T-helper 2 cell treated with Interferon-gamma antibody and Interleukin-4, amounts not matched to agents 100 ng/mL and 5 ng/mL, for 36 hours (primary cell): ENCODE measurements around the gene CA5A. TPM values are rescaled to one million over a fixed set of nuclear protein-coding genes. Genes with fewer than 3 reads are reported as not detected.
"Not testable (repeated sequence)": the region's sequence is repeated elsewhere in the genome, so short reads cannot be mapped to it uniquely, and the experiment has no call there.

Experiments used
- intact Hi-C: fragments of 100-400 bp; cut with micrococcal nuclease; formaldehyde crosslinking; loops from one replicate; pipeline ENCODE4 v1.15.1; 2023
- total RNA-seq: library from RNA; stranded (reverse); gene quantifications from 2 replicates; pipeline ENCODE4 v1.2.3, GENCODE V29; 2022

CA5A gene
- total RNA-seq, 1 donor from 2014 or later, result not detected

DNA sequence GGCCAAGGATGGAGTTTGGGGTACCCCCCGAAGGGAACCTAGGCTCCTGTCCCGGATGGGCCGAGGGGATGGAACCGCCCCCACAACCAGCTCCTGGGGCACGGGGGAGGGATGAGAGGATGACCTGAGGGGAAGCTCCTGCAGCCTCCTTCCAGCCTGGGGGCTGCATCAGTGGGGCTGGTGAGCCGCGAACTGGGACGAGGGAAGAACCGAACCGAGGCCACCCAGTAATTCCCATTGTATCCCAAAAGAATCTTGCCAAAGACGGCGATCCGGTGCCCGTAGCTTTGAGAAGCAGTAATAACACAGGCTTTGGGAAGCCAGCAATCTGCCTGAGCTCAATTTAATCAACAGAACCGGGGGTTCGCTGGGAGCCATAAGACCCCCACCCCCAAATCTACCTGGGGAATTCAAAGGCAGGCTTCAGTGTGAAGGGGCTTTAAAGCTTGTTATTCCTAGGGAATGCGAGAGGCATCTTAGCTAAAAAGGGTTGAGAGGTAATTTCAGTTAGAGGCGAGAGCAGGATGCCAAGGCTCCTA is 66.4 kb downstream of the CA5A start:
- intact Hi-C loops, result loop anchor here (2.0 to 10.0 kb wide), 3 partner anchors 39 to 485 kb away; partner anchors contain the start of genes BANP and FBXO31

DNA sequence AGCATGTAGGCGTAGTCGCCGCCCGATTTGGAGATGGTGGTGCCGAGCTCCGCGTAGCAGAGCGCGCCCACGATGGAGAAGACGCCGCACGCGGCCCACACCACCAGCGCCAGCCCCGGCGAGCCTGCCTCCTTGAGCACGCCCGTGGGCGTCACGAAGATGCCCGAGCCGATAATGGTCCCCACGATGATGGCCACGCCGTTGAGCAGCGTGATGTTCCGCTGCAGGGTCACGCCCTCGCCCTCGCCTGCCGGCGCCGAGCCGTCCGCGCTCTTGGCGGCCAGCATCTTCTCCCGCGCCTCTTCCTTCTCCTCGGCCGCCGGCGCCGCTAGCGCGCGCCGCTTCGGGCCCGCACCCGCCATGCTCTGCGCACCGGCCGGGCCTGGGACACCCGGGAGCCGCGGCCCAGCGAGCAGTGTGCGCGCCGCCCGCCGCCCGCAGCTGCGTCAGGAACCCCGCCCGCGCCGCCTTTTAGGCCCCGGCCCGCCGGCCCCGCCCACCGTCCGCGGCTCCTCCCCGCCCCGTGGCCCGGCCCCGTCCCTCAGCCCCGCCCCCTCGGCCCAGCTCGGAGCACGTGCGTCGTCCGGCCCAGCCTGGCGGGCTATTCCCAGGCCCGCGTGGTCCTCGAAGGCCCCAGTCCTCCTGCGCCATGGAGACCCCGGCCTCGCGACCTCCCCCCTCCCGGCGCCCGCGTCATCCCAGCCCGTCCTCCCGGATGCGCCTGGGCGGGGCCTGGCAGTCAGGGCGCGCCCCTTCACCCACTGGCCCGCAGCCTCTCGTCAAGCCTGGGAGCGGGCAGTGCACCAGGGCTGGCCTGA is 67.1 kb downstream of the CA5A start, which contains the start of gene SLC7A5:
SLC7A5 (minus strand) TSS at position 447 of the 818 bp plus-strand sequence; CDS start at position 362, 85 bp downstream.
- intact Hi-C loops, result loop anchor here (2.0 kb wide), 1 partner anchor 82 kb away; the partner anchor contains the start of gene BANP

DNA sequence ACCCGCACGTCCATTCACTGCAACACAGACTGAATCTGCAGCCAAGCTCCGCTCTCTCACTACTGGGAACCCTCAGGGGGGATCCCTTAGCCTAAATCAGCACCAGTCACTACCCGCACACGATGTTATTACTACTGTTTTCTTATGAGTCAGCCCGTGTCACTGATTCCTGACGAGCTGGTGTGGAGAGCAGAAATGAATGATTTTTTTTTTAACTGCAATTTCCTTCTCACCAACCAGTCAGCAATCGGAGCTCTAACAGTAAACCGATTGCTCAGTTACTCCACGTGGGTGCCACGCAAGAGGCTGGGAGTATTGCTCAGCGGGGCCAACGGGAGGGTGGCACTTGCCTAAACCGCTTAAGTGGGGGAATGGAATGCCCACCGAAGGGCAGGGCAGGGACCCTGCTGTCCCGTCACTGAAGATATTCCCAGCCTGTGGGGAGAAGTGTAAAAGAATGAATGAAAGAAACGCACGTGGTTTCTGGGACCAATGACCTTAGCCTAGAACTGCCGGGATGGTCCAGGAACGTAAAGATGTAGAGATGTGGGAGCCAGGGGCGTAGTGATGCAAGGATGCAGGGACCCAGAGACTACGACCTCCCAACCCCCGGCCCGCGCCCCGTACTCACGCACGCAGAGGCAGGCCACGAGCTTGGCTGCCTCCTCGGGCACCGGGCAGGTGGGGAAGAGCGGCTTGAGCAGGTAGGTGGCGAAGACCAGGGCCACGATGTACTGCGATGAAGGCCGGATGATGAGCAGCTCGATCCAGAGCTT is 67.9 kb downstream of the CA5A start:
- intact Hi-C loops, result loop anchor here (2.0 kb wide), 1 partner anchor 82 kb away; the partner anchor contains the start of gene BANP

DNA sequence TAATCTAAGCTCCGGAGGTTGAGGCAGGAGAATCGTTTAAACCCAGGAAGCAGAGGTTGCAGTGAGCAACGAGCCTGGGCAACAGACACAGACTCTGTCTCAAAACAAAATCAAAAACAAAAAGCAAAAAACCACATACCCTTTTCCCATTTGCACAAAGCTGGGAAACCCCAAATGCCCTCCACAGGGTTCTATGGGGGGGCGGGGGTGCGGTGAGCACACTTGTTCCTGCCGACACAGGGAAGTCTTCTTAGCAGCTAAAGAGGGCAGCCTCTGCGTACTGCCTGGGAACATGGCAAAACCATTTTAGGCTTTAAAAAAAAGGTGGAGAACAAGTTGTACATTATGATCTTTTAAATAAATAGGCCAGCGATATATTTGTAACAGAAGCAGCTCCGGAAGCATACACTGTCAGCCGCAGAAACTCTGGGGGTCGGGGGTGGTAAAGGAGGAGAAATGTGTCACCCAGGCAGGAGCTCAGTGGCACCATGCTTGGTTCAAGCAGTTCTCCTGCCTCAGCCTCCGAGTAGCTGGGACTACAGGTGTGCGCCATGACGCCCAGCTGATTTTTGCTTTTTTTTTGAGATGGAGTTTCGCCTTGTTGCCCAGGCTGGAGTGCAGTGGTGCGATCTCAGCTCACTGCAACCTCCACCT is 70.3 kb downstream of the CA5A start:
- intact Hi-C loops, result not testable (repeated sequence)

DNA sequence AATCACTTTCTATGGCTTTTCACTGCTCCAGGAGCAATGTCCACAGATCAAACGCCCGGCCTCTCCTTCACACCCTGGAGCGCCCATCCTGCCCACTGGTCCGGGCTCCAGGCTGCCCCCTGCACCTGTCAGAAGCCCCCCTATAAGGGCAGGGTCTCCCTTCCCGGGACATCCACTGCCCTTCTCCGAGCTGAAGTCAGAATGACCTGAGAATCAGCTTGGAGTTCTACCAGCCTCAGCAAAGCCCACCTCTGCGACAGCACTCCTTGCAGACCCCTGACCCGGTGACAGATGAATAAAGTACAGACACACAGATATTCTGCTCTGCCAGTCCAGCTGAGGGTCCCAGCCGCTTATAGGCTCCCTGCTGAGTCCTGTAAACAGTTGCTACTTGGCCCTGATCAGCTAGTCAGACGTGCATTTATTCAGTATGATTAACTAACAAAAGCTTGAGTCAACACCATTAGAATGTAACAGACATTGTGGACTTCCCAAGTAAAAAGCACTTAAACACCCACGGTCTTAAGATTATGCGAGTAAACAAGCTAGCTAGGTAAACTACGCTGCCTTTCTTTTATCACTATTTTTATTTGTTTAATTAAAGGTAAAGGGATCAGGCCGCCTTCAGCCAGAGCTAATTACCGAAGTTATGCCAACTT is 71.9 kb downstream of the CA5A start:
- intact Hi-C loops, result no loop called here

DNA sequence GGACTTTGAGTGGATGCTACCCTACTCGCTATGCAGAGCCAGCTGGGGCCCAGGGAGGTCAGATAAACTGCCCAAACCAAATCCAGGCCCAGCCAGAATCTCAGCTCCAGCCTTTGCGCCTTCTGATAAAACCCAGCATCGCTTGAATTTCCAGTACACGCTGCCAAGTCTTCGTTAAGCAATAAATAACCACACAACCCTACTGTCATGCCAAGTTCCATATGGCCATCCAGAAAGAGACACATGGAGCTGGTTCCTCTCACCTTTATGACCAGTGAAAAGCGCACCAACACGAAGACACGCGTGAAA is 73.0 kb downstream of the CA5A start:
- intact Hi-C loops, result not testable (repeated sequence)

DNA sequence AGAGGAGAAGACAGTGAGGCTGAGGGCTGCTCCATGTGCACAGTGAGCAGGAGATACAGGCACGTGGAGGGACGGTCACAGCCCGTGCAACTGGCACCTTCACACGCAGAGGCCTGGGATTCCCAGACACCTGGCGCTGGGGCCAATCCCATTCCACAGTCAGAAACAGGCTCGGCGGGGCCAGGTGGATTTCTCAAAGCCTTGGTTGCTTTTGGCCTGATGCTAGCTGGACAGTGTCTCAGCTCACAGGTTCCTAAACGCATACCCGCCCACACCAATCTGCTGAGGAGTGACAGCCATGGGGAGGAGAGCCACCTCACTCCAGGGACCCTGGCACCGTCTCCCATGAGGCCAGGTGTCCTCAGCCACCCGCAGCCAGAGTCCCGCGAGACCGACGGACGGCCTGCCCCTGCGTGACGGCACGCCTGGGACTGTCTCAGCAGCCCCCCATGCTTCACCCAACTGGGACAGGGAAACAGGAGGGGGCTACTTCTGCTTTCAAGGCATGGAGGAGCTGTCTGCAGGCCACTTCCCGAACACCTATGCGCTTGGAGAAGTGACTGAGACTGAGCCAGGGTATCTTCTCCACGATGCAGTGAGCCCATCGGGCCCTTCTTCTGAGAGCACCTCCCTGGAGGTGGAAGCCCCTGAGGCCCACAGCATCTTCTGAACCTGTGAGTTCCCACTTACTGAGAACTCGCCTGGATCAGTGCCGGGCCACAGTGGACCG is 73.6 kb downstream of the CA5A start:
- intact Hi-C loops, result not testable (repeated sequence)

DNA sequence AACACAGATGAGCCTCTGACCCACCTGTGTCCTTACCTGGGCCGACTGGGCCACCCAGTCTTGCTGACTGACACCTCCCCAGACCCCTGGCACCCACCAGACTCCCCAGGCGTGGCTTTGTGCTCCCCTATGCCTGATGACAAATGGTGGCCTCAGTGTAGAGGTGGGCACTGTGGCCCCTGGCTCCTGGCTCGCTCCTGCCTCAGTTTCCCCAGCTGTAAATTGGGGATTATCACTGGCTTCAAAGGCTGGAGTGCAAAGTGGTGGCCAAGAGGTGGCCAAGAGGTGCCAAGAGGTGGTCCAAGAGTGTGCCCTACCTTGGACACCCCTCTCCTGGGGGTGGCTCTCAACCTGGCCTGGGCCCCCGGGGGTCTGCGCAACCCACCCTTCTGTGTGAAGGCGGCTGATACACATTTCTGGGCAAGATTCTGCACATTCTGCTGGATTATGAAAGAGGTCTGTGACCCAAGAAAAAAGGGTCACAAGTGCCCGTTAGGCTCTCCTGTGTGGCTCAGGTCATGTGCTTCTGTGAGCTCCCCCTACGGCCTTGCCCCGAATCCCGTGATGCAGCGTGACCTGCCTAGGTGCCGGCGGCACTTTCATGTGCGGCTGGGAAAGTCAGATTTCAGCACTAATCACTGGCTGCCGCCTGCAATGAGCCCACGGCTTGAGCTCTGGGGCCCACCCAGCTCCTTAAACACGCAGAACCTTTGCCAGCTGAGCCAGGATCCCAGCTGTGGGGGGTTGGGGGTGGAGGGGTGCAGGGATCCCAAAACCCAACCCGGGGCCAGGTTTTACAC is 74.8 kb downstream of the CA5A start:
- intact Hi-C loops, result not testable (repeated sequence)

DNA sequence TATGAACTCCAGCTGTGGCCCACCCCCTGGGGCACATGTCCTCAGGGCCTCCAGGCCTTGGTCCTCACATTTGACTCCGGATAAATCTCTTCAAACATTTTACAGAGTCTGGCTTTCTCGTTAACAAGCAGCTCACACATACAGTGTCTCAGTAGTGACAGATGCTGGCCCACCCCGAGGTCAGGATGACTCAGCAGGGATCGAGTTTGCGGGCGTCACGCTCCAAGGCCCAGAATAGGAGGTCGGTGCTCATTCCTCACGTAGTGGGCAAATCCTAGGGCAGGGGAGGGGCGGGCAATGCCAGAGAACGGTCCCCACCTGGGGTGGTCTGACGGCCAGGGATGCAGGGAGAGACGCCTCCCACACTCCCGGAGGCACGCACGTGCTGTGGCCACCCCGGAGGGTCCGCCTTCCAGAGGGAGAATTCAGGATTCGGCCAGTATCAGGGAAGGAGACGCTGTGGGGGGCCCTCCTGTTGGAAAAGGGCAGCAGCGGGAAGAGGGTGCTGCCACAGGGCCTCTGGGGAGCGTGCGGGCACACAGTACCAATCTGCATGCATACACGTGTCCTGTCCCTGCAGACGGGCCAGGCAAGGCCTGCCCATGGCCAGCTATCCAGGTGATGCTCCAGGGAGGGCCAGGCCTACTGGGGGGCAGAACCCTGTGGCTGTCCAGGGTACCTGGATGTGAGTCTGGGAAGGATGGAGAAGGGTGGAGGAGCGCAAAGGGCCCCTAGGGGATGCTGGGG is 75.6 kb downstream of the CA5A start:
- intact Hi-C loops, result no loop called here

DNA sequence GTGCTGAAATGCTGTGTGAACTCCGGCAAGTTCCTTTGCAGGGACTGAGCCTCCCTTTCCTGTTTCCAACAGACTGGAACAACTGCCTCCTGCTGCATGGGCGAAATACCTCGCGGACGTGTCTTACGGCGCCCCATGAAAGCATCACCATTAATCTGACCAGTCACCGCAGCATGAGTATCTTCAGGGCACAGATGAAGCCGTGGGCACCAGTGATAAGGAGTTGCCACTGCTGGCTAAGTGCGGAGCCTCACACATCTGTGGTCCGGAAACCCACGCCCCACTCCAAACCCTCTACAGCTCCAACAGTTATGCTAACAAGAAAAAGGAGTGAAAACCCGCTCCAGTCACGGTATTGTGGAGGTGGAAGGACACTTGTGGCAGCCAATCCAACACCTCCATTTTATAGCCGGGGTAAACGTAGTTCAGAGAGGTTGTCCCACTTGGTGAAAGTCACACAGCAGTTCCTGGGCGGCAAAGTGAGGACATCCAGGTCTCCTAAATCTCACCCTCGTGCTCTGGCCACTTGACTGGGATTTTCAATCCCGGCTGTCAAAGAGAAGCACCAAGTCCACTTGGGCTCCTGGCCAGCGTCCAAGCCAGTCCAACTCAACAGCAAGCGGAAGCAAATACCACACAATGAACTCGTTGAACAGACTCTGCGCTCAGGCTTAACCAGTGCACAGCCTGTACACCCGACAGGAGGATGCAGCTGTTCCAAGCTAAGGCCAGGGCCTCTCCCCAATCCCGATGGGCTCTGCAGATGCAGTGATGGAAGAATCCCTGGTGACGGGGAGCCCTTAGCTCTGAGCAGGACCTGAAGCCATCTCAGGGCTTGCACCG is 78.0 kb downstream of the CA5A start:
- intact Hi-C loops, result not testable (repeated sequence)

DNA sequence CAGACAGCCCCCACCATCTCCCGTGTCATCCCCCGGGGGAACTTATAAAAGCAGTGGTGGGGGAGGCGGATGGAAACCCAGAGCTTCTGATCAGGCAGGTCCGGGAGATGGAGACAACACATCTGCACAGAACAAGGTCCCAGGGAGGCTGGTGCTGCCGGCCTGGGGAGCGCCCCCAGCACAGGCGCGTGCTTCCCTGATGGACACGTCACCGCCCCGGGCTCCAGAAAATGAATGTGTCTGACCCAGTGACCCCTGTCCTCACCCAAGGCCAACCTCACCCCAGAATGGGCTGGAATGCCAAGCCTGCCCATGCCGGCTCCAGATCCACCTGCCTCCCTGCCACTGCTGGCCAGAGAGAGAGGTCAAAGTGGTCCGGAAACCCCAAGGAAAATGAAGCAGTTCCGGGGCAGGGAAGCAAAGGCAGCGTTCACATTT is 79.5 kb downstream of the CA5A start:
- intact Hi-C loops, result no loop called here

DNA sequence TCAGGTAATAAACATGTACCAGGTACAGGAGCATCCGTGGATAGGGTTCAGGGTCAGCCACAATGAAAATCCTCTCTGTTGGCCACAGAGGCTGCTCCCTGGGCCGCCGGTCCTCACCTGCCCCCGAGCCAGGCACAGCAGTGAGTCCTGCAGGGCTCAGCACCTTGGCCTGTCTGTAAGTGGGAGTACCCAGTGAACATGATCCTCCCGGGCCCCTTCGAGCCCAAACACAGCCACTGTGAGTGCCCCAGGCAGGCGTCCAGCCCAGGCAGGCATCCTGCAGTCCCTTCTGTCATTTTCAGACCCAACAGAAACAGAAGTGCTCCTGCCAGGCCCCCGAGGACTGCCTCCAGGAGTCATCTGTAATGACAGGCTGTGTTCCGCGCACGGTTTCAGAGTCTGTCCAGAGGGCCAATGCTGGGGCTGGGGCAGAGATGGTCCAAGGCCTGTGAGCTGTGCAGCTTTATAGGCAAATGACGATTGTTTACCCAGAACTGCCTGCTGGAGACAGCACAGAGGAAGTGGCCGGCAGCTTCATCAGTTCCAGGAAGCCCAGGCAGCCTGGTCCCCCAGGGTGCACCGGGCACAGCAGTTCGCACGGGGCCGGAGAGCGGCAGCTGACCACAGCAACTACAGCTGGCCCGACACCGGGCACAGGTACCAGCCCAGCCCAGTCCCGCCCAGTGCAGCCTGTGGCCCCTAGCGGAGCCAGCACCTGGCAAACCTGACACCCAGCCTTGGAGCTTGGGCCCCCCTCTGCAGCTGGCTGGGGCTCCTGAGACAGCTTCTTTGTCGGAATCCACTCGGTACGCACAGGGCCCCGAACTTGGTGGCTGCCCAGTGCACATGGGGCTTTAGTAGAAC is 80.2 kb downstream of the CA5A start:
- intact Hi-C loops, result no loop called here

DNA sequence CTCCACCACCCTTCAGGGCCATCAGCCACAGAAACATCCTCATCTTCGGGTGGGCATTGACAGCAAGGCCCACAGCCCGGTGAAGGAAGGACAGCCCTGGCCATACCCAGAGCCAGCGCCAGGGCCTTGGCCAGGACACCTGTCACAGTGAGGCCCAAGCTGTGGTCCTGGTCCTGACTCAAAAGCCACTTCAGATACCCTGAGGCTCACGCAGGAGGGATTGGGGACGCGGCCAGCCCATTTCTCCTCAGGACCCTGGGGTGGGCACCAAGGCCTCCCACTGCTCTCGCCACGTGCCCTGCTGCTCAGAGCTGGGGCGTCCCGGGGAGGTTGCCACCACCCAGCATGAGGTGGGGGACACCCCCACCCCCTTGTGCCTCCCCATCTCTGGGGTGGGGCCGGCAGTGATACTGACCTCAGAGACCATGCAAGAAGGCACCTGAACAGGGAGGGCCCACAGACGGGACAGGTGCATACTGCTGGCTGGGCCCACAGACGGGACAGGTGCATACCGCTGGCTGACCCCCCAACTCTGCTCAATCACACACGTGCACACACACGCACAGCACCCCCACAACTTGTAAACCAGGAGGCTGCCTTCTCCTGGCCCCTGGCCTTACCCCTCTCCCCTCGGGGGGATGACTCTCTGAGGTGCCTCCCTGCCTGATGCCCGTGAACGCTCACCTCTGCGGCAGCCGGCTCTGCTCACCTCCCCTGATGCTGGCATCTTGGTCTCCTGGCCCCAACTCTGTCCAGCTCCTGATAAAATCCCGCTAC is 81.2 kb downstream of the CA5A start:
- intact Hi-C loops, result no loop called here

DNA sequence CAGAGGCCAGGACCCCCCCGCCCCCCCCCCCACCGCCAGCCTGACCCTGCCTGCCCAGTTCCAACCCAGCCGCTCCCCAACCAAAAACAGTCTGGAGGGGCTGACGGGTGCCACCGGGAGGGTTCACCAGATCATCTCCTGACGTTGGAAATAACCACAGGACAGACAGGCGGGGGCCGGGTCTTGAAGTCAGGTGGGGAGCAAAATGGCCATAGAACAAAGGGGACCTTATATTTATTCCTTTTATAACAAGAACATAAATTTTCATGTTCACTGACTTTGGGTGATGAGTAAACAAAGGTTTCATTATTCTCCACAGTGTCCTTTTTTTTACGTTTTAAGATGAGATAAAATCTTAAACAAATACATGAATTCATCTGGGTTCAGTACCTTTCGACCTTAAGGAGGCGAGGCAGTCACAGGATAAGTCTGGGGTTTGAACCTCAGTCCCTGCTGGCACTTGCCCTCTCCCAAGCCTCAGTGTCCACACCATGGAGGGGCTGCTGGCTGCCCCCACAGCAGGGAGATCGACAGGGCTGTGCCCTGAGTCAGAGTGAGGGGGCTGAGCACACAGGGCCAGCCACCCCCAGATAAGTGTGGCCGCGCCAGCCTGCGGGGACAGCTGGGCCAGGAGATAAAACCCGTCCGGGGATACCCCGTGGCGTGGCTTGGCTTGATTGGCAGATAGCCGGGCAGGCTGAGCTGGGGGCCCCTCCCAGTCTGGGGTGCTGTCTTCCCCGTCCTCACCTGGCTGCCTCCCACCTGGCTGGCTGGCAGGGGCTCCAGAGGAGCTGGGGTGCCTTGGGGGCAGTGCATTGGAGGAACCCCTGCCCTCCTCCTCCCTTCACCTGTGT is 82.0 kb downstream of the CA5A start:
- intact Hi-C loops, result no loop called here

DNA sequence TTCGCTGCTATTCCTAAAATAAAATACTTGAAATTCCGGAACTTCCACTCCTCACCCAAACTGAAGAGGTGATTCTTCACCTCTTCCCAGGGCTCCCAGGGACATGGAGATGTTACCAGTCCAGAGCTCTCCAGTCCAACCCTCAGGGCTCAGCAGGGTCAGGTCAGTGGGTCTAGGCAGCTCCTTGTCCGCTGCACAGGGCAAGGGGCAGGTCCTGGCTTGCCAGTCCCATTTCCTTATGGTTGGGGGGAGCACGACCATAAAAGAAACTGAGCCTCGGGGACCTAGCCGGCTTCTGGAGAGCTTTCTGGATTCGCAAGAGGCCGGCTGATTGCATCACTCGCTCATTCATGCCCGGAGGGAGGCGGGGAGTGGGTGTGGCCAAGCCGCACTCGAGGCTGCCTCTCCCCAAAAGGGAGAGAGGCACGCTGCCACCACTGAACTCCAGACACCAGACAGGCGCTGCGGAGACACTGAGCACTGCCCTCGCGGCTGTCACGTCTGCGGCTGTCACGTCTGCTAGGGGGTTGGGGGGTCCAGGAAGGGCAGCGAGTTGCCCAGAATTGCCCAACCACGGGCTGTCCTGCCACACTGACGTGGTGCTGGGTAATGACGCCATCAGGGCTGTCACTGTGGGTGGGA is 82.8 kb downstream of the CA5A start:
- intact Hi-C loops, result loop anchor here (1.0 kb wide), 1 partner anchor 74 kb away; no protein-coding TSS in a partner anchor
